ENCODE data around the gene DDIAS. TPM values are rescaled to one million over a fixed set of nuclear protein-coding genes. Genes with fewer than 3 reads are reported as not detected.

The DDIAS gene
- total RNA-seq, 1 experiment from 2014 or later = 58.7 TPM

GRCh38 chr11:82869657-82870056 lies 31.9 kb upstream of the DDIAS start:
- no peak overlapping the region for H3K27ac ChIP-seq
- H3K4me3 ChIP-seq = no peak overlapping the region
- H3K36me3 ChIP-seq = no peaks in the 10 kb centered on the region
- no peaks in the 10 kb centered on the region for H3K27me3 ChIP-seq
- no peaks in the 10 kb centered on the region; the same call in 1 of the 2 replicates for H3K9me3 ChIP-seq (replicated peaks)
- H3K4me1 ChIP-seq = peaks cover 5% of the 10 kb centered on the region
- no peak for DNase-seq

- no peak for DNase-seq
These were observed 29.9 kb upstream of the DDIAS start for GRCh38 chr11:82871646-82872045.

GRCh38 chr11:82872377-82873150 lies 29.0 kb upstream of the DDIAS start:
- Histone ChIP-seq H3K27me3 (no peaks in the 10 kb centered on the region), H3K27ac (no peak overlapping the region), H3K4me1 (peaks cover 12% of the 10 kb centered on the region), H3K36me3 (no peaks in the 10 kb centered on the region), H3K9me3 (replicated peaks) (0 out of 2 replicates have a peak, but pooled peaks cover 3% of the 10 kb centered on the region), H3K4me3 (no peak overlapping the region)
- DNase-seq = no peak

More at GRCh38 chr11:82871646-82872045, 29.9 kb upstream of the DDIAS start:
- H3K36me3 ChIP-seq = no peaks in the 10 kb centered on the region
- peaks cover 12% of the 10 kb centered on the region for H3K4me1 ChIP-seq
- no peak overlapping the region for H3K27ac ChIP-seq
- peaks cover 3% of the 10 kb centered on the region; the same call in 1 of the 2 replicates for H3K9me3 ChIP-seq (replicated peaks)
- no peaks in the 10 kb centered on the region for H3K27me3 ChIP-seq
- H3K4me3 ChIP-seq = no peak overlapping the region

- Histone ChIP-seq H3K27ac (no peak overlapping the region), H3K36me3 (no peaks in the 10 kb centered on the region), H3K27me3 (no peaks in the 10 kb centered on the region), H3K4me1 (peaks cover 12% of the 10 kb centered on the region), H3K9me3 (replicated peaks) (peaks cover 15% of the 10 kb centered on the region; the same call in 1 of the 2 replicates), H3K4me3 (no peak overlapping the region)
- no peak for DNase-seq
These were observed 27.6 kb upstream of the DDIAS start for GRCh38 chr11:82873919-82874333.

DNA sequence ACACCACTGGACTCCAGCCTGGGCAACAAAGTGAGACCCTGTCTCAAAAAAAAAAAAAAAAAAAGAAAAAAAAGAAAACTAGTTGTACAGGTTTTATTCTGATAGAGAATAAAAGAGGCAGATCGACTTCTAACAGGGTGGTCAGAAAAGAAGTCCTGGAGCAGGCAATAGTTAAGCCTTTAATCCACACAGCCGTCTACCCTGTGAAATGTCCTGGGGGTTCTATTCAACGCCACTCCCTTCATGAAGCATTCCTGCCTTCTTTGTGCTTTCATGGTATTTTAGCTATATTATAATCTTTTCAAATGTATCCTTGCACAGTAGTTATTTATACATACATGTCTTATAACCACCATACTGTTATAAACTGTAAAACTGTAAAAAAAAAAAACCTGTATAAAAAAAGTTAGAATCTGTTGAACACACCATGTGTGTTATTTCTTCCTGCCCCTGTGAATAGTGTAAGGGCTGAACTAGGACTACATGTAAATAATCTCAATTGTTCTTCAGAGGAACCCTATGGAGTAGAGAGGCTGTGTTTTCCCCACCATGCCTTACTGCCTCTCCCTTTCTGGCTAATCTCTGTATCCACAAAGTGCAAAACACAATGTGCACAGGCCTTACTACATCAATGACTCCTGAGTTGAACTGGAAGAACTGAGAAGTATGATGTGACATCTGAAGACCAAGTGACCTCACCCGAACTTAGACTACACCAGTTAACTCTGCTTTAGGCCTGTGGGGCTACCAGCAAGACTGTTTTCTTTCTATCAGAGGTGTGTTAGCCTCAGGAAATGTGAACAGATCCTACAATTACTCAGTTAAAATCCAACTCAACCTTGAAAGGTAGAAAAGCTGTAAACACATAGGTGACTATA lies 26.7 kb upstream of the DDIAS start:
- Histone ChIP-seq H3K36me3 (peaks cover 7% of the 10 kb centered on the region; the same call in 1 of the 2 replicates), H3K27me3 (no peaks in the 10 kb centered on the region), H3K9me3 (replicated peaks) (peaks cover 20% of the 10 kb centered on the region; the same call in 1 of the 2 replicates), H3K4me1 (peaks cover 12% of the 10 kb centered on the region), H3K27ac (no peak overlapping the region), H3K4me3 (no peak overlapping the region)
- peak; percentile 30 to 57 for DNase-seq

DNA sequence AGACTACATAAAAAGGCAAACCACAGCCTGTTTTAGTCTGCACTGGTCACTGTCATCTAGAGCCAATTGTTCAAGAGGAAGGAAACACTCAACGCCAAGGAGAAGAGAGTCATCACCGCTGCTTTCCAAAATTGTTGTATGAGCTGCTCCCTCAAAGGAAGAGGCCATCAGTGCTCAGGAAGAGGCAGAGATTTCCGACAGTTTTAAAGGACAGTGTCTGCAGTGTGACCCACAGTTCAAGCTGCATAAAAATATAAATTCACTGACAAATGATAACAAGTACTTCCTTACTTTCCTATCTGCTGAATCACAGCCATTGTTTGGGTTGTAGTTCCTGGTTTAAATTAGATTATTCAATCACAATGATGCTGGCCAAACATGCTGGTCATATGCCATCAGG lies 17.7 kb upstream of the DDIAS start:
- Histone ChIP-seq H3K27me3 (no peaks in the 10 kb centered on the region), H3K27ac (no peak overlapping the region), H3K4me3 (no peak overlapping the region), H3K36me3 (peaks cover 7% of the 10 kb centered on the region; the same call in 1 of the 2 replicates), H3K4me1 (no peaks in the 10 kb centered on the region), H3K9me3 (replicated peaks) (0 out of 2 replicates have a peak, but pooled peaks cover 6% of the 10 kb centered on the region)
- DNase-seq = no peak

DNA sequence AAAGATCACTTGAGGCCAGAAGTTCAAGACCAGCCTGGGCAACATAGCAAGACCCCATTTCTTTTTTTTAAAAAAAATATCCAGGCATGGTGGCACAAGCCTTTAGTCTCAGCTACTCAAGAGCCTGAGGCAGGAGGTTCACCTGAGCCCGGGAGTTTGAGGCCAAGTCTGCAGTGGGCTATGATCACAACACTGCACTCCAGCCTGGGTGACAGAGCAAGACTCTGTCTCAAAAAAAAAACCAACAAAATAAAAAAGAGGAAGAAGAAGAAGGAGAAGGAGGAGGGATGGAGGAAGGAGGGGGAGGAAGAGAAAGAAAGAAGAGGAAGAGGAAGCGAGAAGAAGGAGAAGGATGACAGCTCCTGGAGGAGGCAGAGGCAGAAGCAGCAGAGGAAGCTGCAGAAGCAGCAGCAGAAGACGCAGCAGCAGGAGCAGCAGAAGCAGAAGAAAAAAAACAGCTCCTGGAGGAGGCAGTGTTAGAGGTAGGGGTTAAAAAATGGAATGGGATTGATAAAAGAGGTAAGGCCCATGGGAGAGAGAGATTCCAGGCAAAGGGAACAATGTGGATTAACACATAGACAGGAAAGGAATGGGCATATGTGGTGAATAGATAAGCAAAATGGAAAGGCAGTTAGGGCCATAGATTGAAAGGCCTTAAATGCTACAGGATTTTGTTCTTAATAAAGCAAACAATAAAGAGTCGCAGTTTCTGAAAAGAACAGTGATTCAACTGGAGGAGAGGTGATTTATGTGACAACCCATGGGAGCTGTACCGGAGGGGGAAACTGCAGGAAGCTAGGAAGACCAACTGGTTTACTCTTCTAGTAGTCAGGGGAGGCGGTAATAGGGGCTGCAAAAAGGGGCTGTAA lies 12.2 kb upstream of the DDIAS start:
- Histone ChIP-seq H3K4me1 (no peaks in the 10 kb centered on the region), H3K9me3 (replicated peaks) (no peaks in the 10 kb centered on the region), H3K27me3 (no peaks in the 10 kb centered on the region), H3K36me3 (no peaks in the 10 kb centered on the region), H3K4me3 (no peak overlapping the region), H3K27ac (no peak overlapping the region)
- DNase-seq = no peak

- H3K4me3 ChIP-seq = no peak overlapping the region
- no peak overlapping the region for H3K27ac ChIP-seq
- no peaks in the 10 kb centered on the region for H3K36me3 ChIP-seq
- H3K27me3 ChIP-seq = no peaks in the 10 kb centered on the region
- no peaks in the 10 kb centered on the region for H3K9me3 ChIP-seq (replicated peaks)
- DNase-seq = no peak
- H3K4me1 ChIP-seq = no peaks in the 10 kb centered on the region
These were observed 11.6 kb upstream of the DDIAS start for GRCh38 chr11:82890002-82890341.

DNA sequence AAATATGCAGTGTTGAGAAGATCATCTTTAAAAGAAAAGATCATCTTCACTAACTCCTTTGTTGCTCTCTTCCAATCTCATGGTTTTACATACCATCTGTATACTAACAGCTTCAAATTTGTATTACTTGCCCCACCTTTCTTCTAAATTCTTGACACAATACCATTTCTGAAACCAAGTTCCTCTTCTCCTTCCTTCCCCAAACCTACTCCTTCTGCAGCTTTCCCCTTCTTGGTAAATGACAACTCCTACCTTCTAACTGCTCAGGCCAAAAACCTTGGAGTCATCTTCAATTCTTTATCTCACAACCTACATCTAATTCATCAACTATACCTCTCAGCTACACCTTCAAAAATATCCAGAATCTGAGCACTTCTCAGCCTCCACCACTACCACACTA lies 10.6 kb upstream of the DDIAS start:
- no peaks in the 10 kb centered on the region for H3K9me3 ChIP-seq (replicated peaks)
- no peak for DNase-seq
- no peaks in the 10 kb centered on the region for H3K27me3 ChIP-seq
- H3K4me3 ChIP-seq = no peak overlapping the region
- H3K4me1 ChIP-seq = no peaks in the 10 kb centered on the region
- H3K27ac ChIP-seq = no peak overlapping the region
- H3K36me3 ChIP-seq = no peaks in the 10 kb centered on the region

DNA sequence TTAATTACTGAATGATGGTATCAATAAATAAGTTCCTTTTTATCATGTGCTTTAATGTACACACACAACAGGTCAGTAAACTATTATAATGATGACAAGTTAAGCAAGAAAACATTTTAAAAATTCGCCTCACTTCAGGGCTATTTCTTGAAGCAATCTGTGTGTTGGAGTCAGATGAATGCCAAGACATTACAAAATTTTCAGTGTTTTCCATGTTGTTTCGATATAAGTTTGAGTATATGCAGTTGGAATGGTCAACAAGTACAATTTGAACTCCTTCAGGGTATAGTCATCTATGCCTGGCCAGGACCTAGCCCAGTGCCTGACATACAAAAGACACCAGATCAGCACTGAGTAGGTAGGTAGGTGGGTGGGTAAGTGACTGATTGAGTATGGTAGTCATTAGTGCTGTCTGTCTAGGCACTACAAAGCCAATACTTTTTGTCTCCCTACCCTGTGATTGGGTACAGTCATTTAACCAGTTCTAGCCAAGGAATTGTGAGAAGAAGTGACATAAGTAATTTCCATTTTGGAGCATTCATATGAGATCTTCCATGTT lies 8.8 kb upstream of the DDIAS start:
- no peaks in the 10 kb centered on the region for H3K27me3 ChIP-seq
- H3K4me3 ChIP-seq = no peak overlapping the region
- no peak overlapping the region for H3K27ac ChIP-seq
- H3K9me3 ChIP-seq (replicated peaks) = no peaks in the 10 kb centered on the region
- H3K36me3 ChIP-seq = no peaks in the 10 kb centered on the region
- peaks cover 3% of the 10 kb centered on the region; the same call in 1 of the 2 replicates for H3K4me1 ChIP-seq
- DNase-seq = no peak

DNA sequence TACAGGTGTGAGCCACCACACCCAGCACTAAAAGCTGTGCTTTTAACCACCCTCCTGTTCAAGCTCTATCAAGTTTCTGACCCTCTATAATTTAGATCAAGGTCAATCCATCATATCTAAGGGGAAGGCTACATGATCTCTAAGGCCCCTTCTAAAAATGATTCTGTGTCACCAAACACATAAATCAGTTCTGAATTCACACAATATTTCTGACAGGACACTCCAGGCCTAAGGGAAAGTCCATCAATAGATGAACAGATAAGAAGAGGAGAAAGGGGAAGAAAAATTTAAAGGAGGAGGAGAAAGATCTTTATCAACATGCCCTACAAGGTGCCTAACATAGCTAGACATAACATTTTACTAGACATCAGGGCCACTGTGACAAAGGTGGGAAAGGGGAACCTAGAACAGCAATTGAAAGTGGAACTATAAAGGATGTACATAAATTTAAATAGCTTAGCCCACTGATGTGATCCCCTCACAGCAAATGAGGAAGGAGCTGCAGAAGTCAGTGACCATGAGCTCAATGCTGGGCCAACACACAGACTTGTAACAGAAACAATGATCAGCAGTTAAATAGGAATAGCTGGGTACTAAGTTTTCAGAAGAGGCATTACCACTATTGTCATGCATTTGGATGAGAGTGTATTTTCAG lies 6.0 kb upstream of the DDIAS start:
- no peaks in the 10 kb centered on the region for H3K36me3 ChIP-seq
- H3K4me1 ChIP-seq = peaks cover 8% of the 10 kb centered on the region
- no peak overlapping the region for H3K27ac ChIP-seq
- no peak for DNase-seq
- H3K27me3 ChIP-seq = no peaks in the 10 kb centered on the region
- no peaks in the 10 kb centered on the region for H3K9me3 ChIP-seq (replicated peaks)
- H3K4me3 ChIP-seq = no peak overlapping the region

DNA sequence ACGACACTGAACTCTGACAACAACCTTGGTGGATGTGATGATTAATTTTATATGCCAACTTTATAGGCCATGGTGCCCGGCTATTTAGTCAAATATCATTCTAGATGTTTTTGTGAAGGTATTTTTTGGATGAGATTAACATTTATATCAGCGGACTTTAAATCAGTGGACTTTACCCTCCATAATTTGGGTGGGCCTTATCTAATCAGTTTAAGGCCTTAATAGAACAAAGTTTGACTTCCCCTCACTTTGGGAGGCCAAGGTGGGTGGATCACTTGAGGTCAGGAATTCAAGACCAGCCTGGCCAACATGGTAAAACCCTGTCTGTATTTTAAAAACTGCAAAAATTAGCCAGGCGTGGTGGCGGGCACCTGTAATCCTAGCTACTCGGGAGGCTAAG lies 5.4 kb upstream of the DDIAS start:
- H3K4me1 ChIP-seq = peaks cover 8% of the 10 kb centered on the region
- no peak for DNase-seq
- no peak overlapping the region for H3K27ac ChIP-seq
- H3K27me3 ChIP-seq = no peaks in the 10 kb centered on the region
- no peaks in the 10 kb centered on the region for H3K36me3 ChIP-seq
- no peak overlapping the region for H3K4me3 ChIP-seq
- no peaks in the 10 kb centered on the region for H3K9me3 ChIP-seq (replicated peaks)

DNA sequence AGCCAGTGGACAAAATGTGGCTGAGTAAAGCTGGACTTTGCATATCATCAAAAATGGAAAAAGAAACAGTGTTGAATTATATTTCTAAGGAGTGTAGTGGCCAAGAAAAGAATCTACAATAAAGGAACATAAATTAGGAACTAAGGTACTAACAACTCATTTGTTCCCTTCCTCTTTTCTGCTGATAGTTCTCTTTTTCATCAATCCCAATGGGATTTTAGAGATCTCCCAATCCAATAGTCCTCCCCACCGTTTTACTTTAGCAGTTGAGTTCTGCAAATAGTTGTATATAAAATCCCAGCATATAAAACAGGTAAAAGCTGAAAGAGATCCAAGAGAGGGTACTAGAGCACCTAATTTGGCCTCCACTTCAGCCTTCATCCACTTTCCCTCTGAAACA lies 3.3 kb upstream of the DDIAS start:
- Histone ChIP-seq H3K4me3 (no peak overlapping the region), H3K4me1 (peaks cover 8% of the 10 kb centered on the region)
- DNase-seq = no peak

More for the DNA sequence above, 3.3 kb upstream of the DDIAS start:
- H3K27me3 ChIP-seq = no peaks in the 10 kb centered on the region
- no peaks in the 10 kb centered on the region for H3K9me3 ChIP-seq (replicated peaks)
- no peaks in the 10 kb centered on the region for H3K36me3 ChIP-seq
- no peak overlapping the region for H3K27ac ChIP-seq

Data from SJCRH30 (cell line).